ENCODE results near the gene HTR3C.
"Not testable (repeated sequence)": the region's sequence is repeated elsewhere in the genome, so short reads cannot be mapped to it uniquely, and the experiment has no call there.

The HTR3C gene

GRCh38 chr3:184031187-184031792 is 21.6 kb upstream of the HTR3C start, which contains the start of gene HTR3D:
HTR3D (plus strand) TSS chr3:184031742; CDS start chr3:184031742, 0 bp downstream.
- no peak for DNase-seq (ENCODE audit: low read depth in 2 of 2)

- no peak for DNase-seq (ENCODE audit: low read depth in 2 of 2)
These were observed 15.0 kb upstream of the HTR3C start for GRCh38 chr3:184037816-184038215.

GRCh38 chr3:184038307-184038706 is 14.5 kb upstream of the HTR3C start:
- DNase-seq (ENCODE audit: low read depth in 2 of 2): not testable (repeated sequence)

- no peak for DNase-seq (ENCODE audit: low read depth in 2 of 2)
These were observed 13.4 kb upstream of the HTR3C start for GRCh38 chr3:184039414-184039813.

- DNase-seq (ENCODE audit: low read depth in 2 of 2): no peak
These were observed 12.8 kb upstream of the HTR3C start for GRCh38 chr3:184040010-184040409.

- no peak for DNase-seq (ENCODE audit: low read depth in 2 of 2)
These were observed 10.2 kb upstream of the HTR3C start for GRCh38 chr3:184042617-184043016.

- no peak for DNase-seq (ENCODE audit: low read depth in 2 of 2)
These were observed 6.9 kb upstream of the HTR3C start for GRCh38 chr3:184045995-184046394.

- no peak for DNase-seq (ENCODE audit: low read depth in 2 of 2)
These were observed 2.5 kb upstream of the HTR3C start for GRCh38 chr3:184050217-184050847.

GRCh38 chr3:184058029-184058428 is 5.2 kb downstream of the HTR3C start:
- no peak for DNase-seq (ENCODE audit: low read depth in 2 of 2)

GRCh38 chr3:184059424-184059823 is 6.6 kb downstream of the HTR3C start:
- no peak for DNase-seq (ENCODE audit: low read depth in 2 of 2)

GRCh38 chr3:184062637-184063036 is 9.8 kb downstream of the HTR3C start:
- no peak for DNase-seq (ENCODE audit: low read depth in 2 of 2)

- no peak for DNase-seq (ENCODE audit: low read depth in 2 of 2)
These were observed 13.4 kb downstream of the HTR3C start for GRCh38 chr3:184066211-184066610.

GRCh38 chr3:184067573-184068055 is 14.8 kb downstream of the HTR3C start:
- DNase-seq (ENCODE audit: low read depth in 2 of 2): no peak

- no peak for DNase-seq (ENCODE audit: low read depth in 2 of 2)
These were observed 15.5 kb downstream of the HTR3C start for GRCh38 chr3:184068344-184068743.

GRCh38 chr3:184071142-184071541 is 18.3 kb downstream of the HTR3C start:
- DNase-seq (ENCODE audit: low read depth in 2 of 2): not testable (repeated sequence)

- no peak for DNase-seq (ENCODE audit: low read depth in 2 of 2)
These were observed 20.8 kb downstream of the HTR3C start for GRCh38 chr3:184073621-184074020.

GRCh38 chr3:184075901-184076300 is 23.1 kb downstream of the HTR3C start:
- DNase-seq (ENCODE audit: low read depth in 2 of 2): no peak

- DNase-seq (ENCODE audit: low read depth in 2 of 2): no peak
These were observed 25.0 kb downstream of the HTR3C start for GRCh38 chr3:184077881-184078280.

GRCh38 chr3:184078851-184079250 is 26.0 kb downstream of the HTR3C start:
- no peak for DNase-seq (ENCODE audit: low read depth in 2 of 2)

- no peak for DNase-seq (ENCODE audit: low read depth in 2 of 2)
These were observed 28.4 kb downstream of the HTR3C start for GRCh38 chr3:184081116-184081830.

- DNase-seq (ENCODE audit: low read depth in 2 of 2): no peak
These were observed 29.2 kb downstream of the HTR3C start for GRCh38 chr3:184082034-184082433.

GRCh38 chr3:184082465-184082864 is 29.6 kb downstream of the HTR3C start:
- no peak for DNase-seq (ENCODE audit: low read depth in 2 of 2)

GRCh38 chr3:184085389-184085852 is 32.6 kb downstream of the HTR3C start:
- no peak for DNase-seq (ENCODE audit: low read depth in 2 of 2)

All from stimulated activated CD8-positive, alpha-beta memory T cell treated with anti-CD3 and anti-CD28 coated beads, Interleukin-2, amount 100 ng/mL, for 48 hours (primary cell).